Mesenchymal stem cell (in vitro differentiated cells and primary cell): ENCODE data around the gene RAC3.

ENCODE experiments used
- DNase-seq: peaks from one replicate; pipeline ENCODE4 v3.0.0-alpha.2; 2013
- H2AFZ ChIP-seq: one replicate; pipeline ENCODE4 v1.6.1; 2013; ENCODE audit warnings: low read depth, mild to moderate bottlenecking, control low read depth, inconsistent platforms, low read length, moderate library complexity
- H2AK5ac ChIP-seq: 2 replicates; pipeline ENCODE4 v1.6.1; 2013; ENCODE audit warnings: low read length, moderate library complexity, mild to moderate bottlenecking, inconsistent platforms; ENCODE audit not compliant: severe bottlenecking
- H2BK120ac ChIP-seq: one replicate; pipeline ENCODE4 v1.6.1; 2013; ENCODE audit warnings: low read depth, mild to moderate bottlenecking, inconsistent platforms, low read length, moderate library complexity
- H2BK12ac ChIP-seq, 2 experiments: one replicate each; pipeline ENCODE4 v1.6.1; 2013; ENCODE audit warnings: inconsistent platforms in 2 of 2, low read length in 2 of 2, mild to moderate bottlenecking in 2 of 2, moderate library complexity in 2 of 2, control low read depth in 1 of 2
- H2BK15ac ChIP-seq: one replicate; pipeline ENCODE4 v1.6.1; 2013; ENCODE audit warnings: mild to moderate bottlenecking, low read depth, inconsistent platforms; ENCODE audit not compliant: poor library complexity, severe bottlenecking
- H2BK5ac ChIP-seq: 2 replicates; pipeline ENCODE4 v1.6.1; 2013; ENCODE audit warnings: low read depth, mild to moderate bottlenecking, low read length, control low read depth, inconsistent platforms; ENCODE audit not compliant: poor library complexity, severe bottlenecking
- H3K14ac ChIP-seq, 2 experiments: one replicate each; pipeline ENCODE4 v1.6.1; 2013; ENCODE audit warnings: inconsistent platforms in 2 of 2, low read length in 2 of 2, control low read depth in 1 of 2, mild to moderate bottlenecking in 1 of 2, moderate library complexity in 1 of 2
- H3K18ac ChIP-seq, 2 experiments: one replicate each; pipeline ENCODE4 v1.6.1; 2013; ENCODE audit warnings: inconsistent platforms in 2 of 2, low read length in 2 of 2, control low read depth in 1 of 2, low read depth in 1 of 2, mild to moderate bottlenecking in 1 of 2
- H3K23ac ChIP-seq, 2 experiments: one replicate each; pipeline ENCODE4 v1.6.1; 2013; ENCODE audit warnings: inconsistent platforms in 2 of 2, low read length in 2 of 2, mild to moderate bottlenecking in 2 of 2, moderate library complexity in 2 of 2, control low read depth in 1 of 2
- H3K27ac ChIP-seq: 2 replicates; pipeline ENCODE4 v1.5.1; 2013; ENCODE audit warnings: mild to moderate bottlenecking, moderate library complexity, low read length, control low read depth, inconsistent platforms; ENCODE audit not compliant: poor library complexity, severe bottlenecking
- H3K27me3 ChIP-seq, 2 experiments: 2 replicates each; pipeline versions ENCODE4 v1.6.1 to v1.7.0; 2013; ENCODE audit warnings: low read length in 2 of 2, mild to moderate bottlenecking in 2 of 2, moderate library complexity in 2 of 2, control low read depth in 1 of 2, inconsistent platforms in 1 of 2; ENCODE audit not compliant: control insufficient read depth in 1 of 2, insufficient read depth in 1 of 2
- H3K36me3 ChIP-seq, 2 experiments: 2 replicates each; pipeline versions ENCODE4 v1.6.1 to v1.7.0; 2013; ENCODE audit warnings: low read length in 2 of 2, control low read depth in 1 of 2, inconsistent platforms in 1 of 2, low read depth in 1 of 2, mild to moderate bottlenecking in 1 of 2; ENCODE audit not compliant: insufficient read depth in 2 of 2, control insufficient read depth in 1 of 2
- H3K4ac ChIP-seq, 2 experiments: one replicate each; pipeline ENCODE4 v1.6.1; 2013; ENCODE audit warnings: inconsistent platforms in 2 of 2, low read length in 2 of 2, mild to moderate bottlenecking in 2 of 2, moderate library complexity in 2 of 2, control low read depth in 1 of 2, low read depth in 1 of 2
- H3K4me1 ChIP-seq: 2 replicates; pipeline ENCODE4 v1.6.1; 2013; ENCODE audit warnings: low read depth, low read length, control low read depth; ENCODE audit not compliant: control insufficient read depth, insufficient read depth
- H3K4me2 ChIP-seq: 2 replicates; pipeline ENCODE4 v1.6.1; 2013; ENCODE audit warnings: low read length, mild to moderate bottlenecking, inconsistent platforms; ENCODE audit not compliant: poor library complexity, severe bottlenecking
- H3K4me3 ChIP-seq, 2 experiments: 2 replicates each; pipeline versions ENCODE4 v1.5.1 to v1.7.0; 2013; ENCODE audit warnings: low read length in 2 of 2, mild to moderate bottlenecking in 2 of 2, control low read depth in 1 of 2, low read depth in 1 of 2; ENCODE audit not compliant: insufficient read depth in 1 of 2
- H3K79me1 ChIP-seq: replicated peaks from 2 replicates; pipeline ENCODE4 v1.6.1; 2013; ENCODE audit warnings: mild to moderate bottlenecking, control low read depth, low read length, inconsistent platforms; ENCODE audit not compliant: poor library complexity, severe bottlenecking
- H3K9ac ChIP-seq: 2 replicates; pipeline ENCODE4 v1.7.0; 2013; ENCODE audit warnings: mild to moderate bottlenecking, low read length, moderate library complexity
- H3K9me3 ChIP-seq: 2 replicates; pipeline ENCODE4 v1.7.0; 2013; ENCODE audit warnings: mild to moderate bottlenecking, low read length; ENCODE audit not compliant: control insufficient read depth
- H4K8ac ChIP-seq: one replicate; pipeline ENCODE4 v1.6.1; 2013; ENCODE audit warnings: inconsistent platforms, mild to moderate bottlenecking, low read length, moderate library complexity
- H4K91ac ChIP-seq: one replicate; pipeline ENCODE4 v1.6.1; 2013; ENCODE audit warnings: mild to moderate bottlenecking, low read length, inconsistent platforms
- WGBS: methylation state at CpG from one replicate; pipeline ENCODE4 v1.1.7; 2013; ENCODE audit warnings: mixed read lengths; 5-methylcytosine and 5-hydroxymethylcytosine counted together

The RAC3 gene

GRCh38 chr17:82052638-82053059 is 21.2 kb downstream of the RAC3 start:
- no peak for DNase-seq
- no peak overlapping the region for H2AFZ ChIP-seq
- H3K27me3 ChIP-seq: no peaks in the 10 kb centered on the region
- peak overlapping the region in 1 of 2 experiments; percentile 60 for H3K23ac ChIP-seq
- WGBS: 34% methylated on average over 19 of the region's 19 CpGs
- H2BK5ac ChIP-seq: no peak overlapping the region
- peaks cover 37% of the 10 kb centered on the region for H3K4me1 ChIP-seq
- H3K27ac ChIP-seq: no peak overlapping the region
- no peak overlapping the region for H3K14ac ChIP-seq
- H3K9ac ChIP-seq: peak overlapping the region; percentile 85
- H3K9me3 ChIP-seq: no peaks in the 10 kb centered on the region
- peaks cover 65 to 79% of the 10 kb centered on the region in 2 experiments for H3K36me3 ChIP-seq
- H3K79me1 ChIP-seq: peaks cover 54% of the 10 kb centered on the region
- H2BK12ac ChIP-seq: no peak overlapping the region
- H2BK15ac ChIP-seq: no peak overlapping the region
- no peak overlapping the region for H3K18ac ChIP-seq
- H3K4me2 ChIP-seq: peak overlapping the region; percentile 88
- H4K8ac ChIP-seq: no peak overlapping the region
- H2BK120ac ChIP-seq: no peak overlapping the region
- H4K91ac ChIP-seq: no peak overlapping the region
- H2AK5ac ChIP-seq: no peak overlapping the region
- peak overlapping the region; percentile 85 to 89 for H3K4me3 ChIP-seq
- H3K4ac ChIP-seq: no peak overlapping the region

- Histone ChIP-seq H3K4me3 (peak overlapping the region in 1 of 2 experiments; percentile 85), H3K9me3 (no peaks in the 10 kb centered on the region), H3K4me2 (peak overlapping the region; percentile 88), H4K8ac (no peak overlapping the region), H2BK12ac (no peak overlapping the region), H3K27ac (no peak overlapping the region), H3K18ac (no peak overlapping the region), H3K23ac (no peak overlapping the region), H2BK5ac (no peak overlapping the region), H3K9ac (peak overlapping the region; percentile 85), H3K27me3 (no peaks in the 10 kb centered on the region), H2AK5ac (no peak overlapping the region), H3K14ac (no peak overlapping the region), H2BK120ac (no peak overlapping the region), H3K79me1 (peaks cover 54% of the 10 kb centered on the region), H2AFZ (no peak overlapping the region), H3K4me1 (peaks cover 37% of the 10 kb centered on the region), H3K4ac (no peak overlapping the region), H2BK15ac (no peak overlapping the region), H3K36me3 (peaks cover 65 to 79% of the 10 kb centered on the region in 2 experiments), H4K91ac (no peak overlapping the region)
- DNase-seq: no peak
- WGBS: 94% methylated on average over 19 of the region's 19 CpGs
Measured at GRCh38 chr17:82053130-82053529, 21.7 kb downstream of the RAC3 start.

- Histone ChIP-seq H2BK5ac (no peak overlapping the region), H4K8ac (no peak overlapping the region), H2BK12ac (no peak overlapping the region), H3K18ac (no peak overlapping the region), H3K36me3 (peaks cover 64 to 79% of the 10 kb centered on the region in 2 experiments), H2AK5ac (no peak overlapping the region), H3K9me3 (no peaks in the 10 kb centered on the region), H3K9ac (peak overlapping the region; percentile 85), H4K91ac (peak overlapping the region; percentile 36), H2BK120ac (no peak overlapping the region), H3K14ac (no peak overlapping the region), H3K4ac (no peak overlapping the region), H3K4me3 (peak overlapping the region in 1 of 2 experiments; percentile 85), H3K79me1 (peaks cover 52% of the 10 kb centered on the region), H3K27me3 (no peaks in the 10 kb centered on the region), H3K4me2 (no peak overlapping the region), H3K4me1 (peaks cover 37% of the 10 kb centered on the region), H2AFZ (no peak overlapping the region), H3K23ac (no peak overlapping the region), H3K27ac (no peak overlapping the region), H2BK15ac (no peak overlapping the region)
- DNase-seq: no peak
- 98% methylated on average over 28 of the region's 28 CpGs for WGBS
Measured at GRCh38 chr17:82053556-82054263, 22.2 kb downstream of the RAC3 start.

GRCh38 chr17:82054351-82055022 is 23.0 kb downstream of the RAC3 start:
- Histone ChIP-seq H3K36me3 (peaks cover 63 to 79% of the 10 kb centered on the region in 2 experiments), H3K23ac (no peak overlapping the region), H2BK5ac (no peak overlapping the region), H2AK5ac (no peak overlapping the region), H3K4me1 (peaks cover 38% of the 10 kb centered on the region), H3K27ac (no peak overlapping the region), H4K8ac (no peak overlapping the region), H3K9me3 (no peaks in the 10 kb centered on the region), H3K18ac (no peak overlapping the region), H2AFZ (no peak overlapping the region), H2BK15ac (no peak overlapping the region), H4K91ac (no peak overlapping the region), H3K27me3 (no peaks in the 10 kb centered on the region), H3K79me1 (peaks cover 49% of the 10 kb centered on the region), H3K4ac (no peak overlapping the region), H2BK12ac (no peak overlapping the region), H3K14ac (no peak overlapping the region), H2BK120ac (no peak overlapping the region), H3K4me2 (no peak overlapping the region), H3K4me3 (no peak overlapping the region), H3K9ac (no peak overlapping the region)
- DNase-seq: no peak
- WGBS: 97% methylated on average over 38 of the region's 38 CpGs
